ENCODE data around the gene SKA1.
"Not testable (repeated sequence)": the region's sequence is repeated elsewhere in the genome, so short reads cannot be mapped to it uniquely, and the experiment has no call there.

DNA sequence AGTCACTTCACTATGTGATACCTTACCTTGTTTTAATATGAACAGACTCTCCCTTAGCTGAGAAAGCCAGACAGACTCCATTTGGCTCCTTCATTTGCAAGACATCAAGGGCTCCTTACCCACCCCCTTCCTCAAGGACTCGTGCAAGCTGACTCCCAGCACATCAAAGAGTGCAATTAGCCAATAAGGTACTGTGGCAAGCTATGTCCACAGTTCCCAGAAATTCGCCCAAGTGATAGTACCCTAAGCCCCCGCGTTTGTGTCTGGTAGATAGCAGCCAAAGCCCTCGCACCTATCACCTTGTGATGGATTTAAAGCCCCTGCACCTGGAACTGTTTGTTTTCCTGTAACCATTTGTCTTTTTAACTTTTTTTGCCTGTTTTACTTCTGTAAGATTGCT is 25.6 kb downstream of the SKA1 start:
- not testable (repeated sequence) for TF ChIP-seq KAT2B (IDR thresholded peaks at IDR 0.05; ENCODE audit: low read depth, low read length); JUNB (CRISPR knock-in tag; conservative IDR thresholded peaks at IDR 0.05); FOXJ2 (tag; IDR thresholded peaks at IDR 0.05); TBP (optimal IDR thresholded peaks at IDR 0.05; ENCODE audit: low read depth, low read length); NFYB (IDR thresholded peaks at IDR 0.05; ENCODE audit: extremely low read depth, insufficient read length); HNRNPH1 (optimal IDR thresholded peaks at IDR 0.05; ENCODE audit: low read depth, low read length); SAFB2 (IDR thresholded peaks at IDR 0.05; ENCODE audit: borderline replicate concordance, low read depth, low read length, severe bottlenecking)
- TF ChIP-seq, protein P1, sequence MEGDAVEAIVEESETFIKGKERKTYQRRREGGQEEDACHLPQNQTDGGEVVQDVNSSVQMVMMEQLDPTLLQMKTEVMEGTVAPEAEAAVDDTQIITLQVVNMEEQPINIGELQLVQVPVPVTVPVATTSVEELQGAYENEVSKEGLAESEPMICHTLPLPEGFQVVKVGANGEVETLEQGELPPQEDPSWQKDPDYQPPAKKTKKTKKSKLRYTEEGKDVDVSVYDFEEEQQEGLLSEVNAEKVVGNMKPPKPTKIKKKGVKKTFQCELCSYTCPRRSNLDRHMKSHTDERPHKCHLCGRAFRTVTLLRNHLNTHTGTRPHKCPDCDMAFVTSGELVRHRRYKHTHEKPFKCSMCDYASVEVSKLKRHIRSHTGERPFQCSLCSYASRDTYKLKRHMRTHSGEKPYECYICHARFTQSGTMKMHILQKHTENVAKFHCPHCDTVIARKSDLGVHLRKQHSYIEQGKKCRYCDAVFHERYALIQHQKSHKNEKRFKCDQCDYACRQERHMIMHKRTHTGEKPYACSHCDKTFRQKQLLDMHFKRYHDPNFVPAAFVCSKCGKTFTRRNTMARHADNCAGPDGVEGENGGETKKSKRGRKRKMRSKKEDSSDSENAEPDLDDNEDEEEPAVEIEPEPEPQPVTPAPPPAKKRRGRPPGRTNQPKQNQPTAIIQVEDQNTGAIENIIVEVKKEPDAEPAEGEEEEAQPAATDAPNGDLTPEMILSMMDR (IDR thresholded peaks at IDR 0.05 in 2 of 3, conservative IDR thresholded peaks at IDR 0.05 in 1 of 3; ENCODE audit: insufficient read depth in 2 of 3, low read depth in 1 of 3, low read length in 3 of 3): not testable (repeated sequence)
- TF ChIP-seq, protein P2, sequence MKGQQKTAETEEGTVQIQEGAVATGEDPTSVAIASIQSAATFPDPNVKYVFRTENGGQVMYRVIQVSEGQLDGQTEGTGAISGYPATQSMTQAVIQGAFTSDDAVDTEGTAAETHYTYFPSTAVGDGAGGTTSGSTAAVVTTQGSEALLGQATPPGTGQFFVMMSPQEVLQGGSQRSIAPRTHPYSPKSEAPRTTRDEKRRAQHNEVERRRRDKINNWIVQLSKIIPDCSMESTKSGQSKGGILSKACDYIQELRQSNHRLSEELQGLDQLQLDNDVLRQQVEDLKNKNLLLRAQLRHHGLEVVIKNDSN (CRISPR knock-in tag; IDR thresholded peaks at IDR 0.05): not testable (repeated sequence)
